Activated CD8-positive, alpha-beta memory T cell treated with anti-CD3 and anti-CD28 coated beads, Interleukin-2, amount 50 U/mL, for 24 hours (primary cell): ENCODE results near the gene ZBTB7B.

Experiments
- DNase-seq: peaks from one replicate; pipeline ENCODE4 v3.0.0-alpha.2; 2020; ENCODE audit errors: extremely low read depth

Gene ZBTB7B

DNA sequence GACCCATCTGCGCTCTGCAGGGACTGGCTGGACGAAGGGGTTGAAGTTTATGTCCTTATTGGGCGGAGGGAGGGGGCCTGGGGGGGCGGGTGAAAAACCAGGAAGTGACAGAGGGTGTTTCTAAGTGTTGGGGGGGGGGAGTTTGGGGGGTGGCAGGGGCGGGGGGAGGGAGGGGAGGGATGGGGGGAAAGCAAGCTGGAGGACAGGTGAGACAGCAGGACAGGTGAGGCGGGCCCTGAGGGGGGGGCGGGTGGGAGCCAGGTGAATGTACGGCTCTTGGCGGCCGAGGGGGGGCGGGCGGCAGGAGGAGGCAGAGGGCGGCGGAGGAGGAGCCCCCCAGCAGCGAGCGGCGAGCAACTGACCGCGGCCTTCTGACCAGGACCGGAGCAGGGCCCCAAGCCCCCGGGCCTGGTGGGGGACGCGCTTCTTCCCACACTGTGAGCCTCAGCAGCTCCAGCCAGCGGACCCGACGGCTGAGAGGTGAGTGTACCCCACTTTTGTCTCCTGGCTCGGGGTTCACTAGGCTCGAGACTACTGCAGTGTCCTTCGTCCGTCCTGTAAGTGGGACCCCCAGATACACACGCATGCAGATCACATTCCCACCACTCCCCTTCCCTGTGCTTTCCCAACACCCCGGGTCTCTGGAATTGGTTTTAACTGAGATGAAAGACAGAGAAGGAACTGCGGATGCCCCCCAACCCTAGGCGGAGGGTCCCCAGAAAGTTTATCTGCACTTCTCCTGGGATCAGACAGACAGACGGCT lies at the start of gene ZBTB7B:
TSS of gene ZBTB7B (plus strand) at position 339 of the 763 bp plus-strand sequence. CDS start 11,859 bp downstream, outside the sequence.
- no peak for DNase-seq

DNA sequence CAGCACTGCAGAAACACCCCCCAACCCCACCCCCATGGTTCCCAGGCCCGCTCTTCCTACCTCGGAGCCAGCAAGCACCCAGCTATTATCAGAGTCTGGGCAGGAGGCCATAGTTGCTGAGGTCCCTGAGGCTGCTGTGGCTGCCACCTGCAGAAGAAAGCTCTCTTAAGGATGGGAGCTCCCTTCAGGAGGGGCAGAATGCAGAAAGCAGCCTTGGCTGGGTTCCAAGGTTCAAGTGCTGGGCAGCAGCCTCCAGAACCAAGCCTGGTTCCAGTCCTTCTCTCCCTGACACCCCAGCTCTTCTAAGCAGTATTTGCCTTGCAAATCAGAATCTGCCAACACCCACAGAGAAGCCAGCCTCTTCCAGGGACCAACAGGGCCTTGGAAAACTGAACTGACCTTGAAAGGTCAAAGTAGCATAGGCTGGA lies 49.0 kb upstream of the ZBTB7B start:
- no peak for DNase-seq

DNA sequence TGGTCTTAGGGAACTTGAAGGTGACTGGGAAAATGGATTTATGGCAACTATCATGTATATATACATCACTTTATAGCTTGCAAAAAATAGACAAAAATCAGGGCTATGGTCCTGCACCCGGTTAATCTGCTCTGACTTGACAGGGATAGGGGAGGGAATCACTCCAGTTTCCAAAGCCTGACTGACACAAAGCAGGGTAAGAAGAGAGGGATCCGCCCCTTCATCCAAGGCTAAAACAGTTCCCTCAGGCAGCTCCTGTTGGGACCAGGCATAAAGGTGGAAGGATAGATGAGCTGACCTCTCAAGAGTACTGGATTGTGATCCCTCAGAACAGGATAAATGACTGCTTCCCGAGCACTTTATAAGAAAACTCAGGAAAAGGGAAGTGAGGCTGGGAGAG lies 48.1 kb upstream of the ZBTB7B start:
- no peak for DNase-seq

DNA sequence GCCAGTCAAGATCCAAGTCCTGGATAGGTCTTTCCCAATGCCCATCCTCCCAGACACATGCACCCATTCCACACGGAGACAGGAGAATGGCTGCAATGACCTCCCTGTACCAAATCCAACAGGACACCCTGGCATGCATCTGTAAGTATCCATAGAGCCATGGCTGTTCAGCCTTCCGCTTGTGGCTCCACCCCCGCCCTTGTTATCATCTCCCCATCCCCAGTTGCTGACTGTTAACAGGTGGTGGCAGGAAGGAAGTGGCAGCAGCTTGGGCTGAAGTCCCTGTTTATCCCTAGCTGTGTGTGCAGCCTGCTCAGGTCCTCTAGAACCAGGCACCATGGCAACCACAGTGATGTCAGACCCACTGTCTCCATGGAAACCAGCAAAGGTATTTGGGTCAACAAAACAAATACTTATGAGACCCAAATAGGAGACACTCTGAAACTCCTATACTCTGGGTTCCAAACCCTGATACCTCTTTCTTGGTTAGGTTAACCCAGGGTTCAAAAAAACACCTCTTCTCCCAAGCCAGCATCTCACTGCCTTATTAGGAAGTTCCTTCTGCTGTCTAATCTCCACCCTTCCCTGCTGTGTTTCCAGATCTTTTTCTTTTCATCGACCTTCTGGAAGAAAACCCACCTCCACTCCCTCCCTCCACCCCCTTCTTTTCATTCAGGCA lies 47.4 kb upstream of the ZBTB7B start:
- DNase-seq: peak; percentile 65

DNA sequence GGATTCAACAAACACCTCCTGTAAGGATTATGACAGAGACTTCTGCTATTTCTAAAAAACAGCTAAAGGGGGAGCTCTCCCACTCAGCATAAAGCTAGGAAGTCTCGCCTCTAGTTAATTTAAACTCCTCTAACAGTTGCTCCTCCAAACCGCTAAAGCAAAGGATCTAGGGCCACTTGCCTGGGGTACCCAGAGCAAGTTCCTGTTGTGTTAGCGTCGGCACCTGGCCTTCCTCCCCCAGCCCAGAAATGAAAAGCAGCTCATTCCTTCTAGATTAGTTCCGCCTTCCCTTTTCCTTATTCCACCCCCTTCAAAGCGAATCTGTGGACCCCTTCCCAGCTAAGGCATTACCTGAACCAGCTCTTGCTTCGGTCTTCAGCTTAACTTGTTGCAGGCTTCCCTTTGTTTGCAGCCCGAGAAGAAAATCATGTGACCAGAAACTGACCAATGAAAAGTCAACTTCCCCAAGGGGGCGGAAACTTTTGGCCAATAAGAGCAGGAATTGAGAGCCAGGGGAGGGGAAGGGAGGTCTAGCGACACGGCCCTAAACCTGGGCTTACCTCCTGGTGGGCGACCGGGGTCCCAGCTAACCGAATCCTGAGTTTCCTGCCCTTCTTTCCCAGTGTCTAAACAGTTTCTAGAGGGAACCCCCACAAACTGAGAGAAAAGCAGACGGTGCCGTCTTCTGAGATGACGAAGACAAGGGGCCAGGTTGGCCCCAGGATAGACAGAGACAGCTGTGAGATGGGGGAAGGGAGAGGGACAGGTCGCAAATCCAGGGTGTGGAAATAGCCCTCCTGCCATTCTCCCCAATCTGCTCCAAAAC lies 46.7 kb upstream of the ZBTB7B start, which contains the start of gene PBXIP1:
TSS of gene PBXIP1 (minus strand) at position 382 of the 826 bp plus-strand sequence. CDS start 2,378 bp downstream, outside the sequence.
- peak; percentile 64 for DNase-seq

DNA sequence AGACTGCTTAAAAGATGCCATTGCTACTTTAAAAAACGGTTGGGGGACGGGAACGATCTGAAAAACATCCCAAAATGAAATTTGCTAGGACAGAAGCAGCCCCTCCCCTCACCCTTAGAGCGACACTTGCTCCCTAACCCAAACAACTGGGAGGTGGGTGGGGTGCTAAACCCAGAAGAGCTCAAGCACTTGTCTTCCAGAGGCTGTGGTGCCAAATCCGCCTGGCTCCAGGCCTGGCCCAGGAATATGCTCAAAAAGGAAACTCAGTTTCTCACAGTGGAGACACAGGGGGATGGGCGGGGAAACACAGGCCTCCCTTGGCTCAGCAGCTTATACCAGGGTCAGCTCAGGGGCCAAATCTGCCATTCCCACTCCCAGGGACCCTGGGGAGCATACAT lies 46.1 kb upstream of the ZBTB7B start:
- no peak for DNase-seq

DNA sequence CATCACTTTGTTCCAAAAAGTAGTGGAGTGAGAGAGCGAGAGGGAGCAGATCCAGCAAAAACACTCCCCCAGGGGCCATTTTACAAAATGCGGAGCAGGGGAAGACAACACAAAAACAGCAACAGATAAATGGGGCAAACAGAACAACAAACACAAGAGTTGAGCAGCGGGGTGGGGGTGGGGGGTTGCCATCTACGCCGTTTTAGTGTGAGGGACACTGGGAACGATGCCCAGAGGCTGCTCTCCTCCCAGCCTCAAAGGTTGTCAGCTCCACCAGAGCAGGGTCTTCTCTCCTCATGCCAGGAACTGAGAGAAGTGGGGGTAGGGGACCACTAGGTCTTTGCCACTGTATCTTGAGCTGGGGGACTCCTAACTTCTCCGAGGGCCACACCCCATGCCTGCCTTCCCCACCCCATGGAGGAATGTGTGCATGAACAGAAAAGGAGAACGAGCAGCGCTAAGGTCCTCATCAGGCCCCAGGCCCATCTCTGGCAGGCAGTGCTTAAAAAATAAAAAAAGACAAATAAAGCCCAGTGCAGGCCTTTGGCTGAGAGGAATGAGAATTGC lies 45.4 kb upstream of the ZBTB7B start:
- no peak for DNase-seq

DNA sequence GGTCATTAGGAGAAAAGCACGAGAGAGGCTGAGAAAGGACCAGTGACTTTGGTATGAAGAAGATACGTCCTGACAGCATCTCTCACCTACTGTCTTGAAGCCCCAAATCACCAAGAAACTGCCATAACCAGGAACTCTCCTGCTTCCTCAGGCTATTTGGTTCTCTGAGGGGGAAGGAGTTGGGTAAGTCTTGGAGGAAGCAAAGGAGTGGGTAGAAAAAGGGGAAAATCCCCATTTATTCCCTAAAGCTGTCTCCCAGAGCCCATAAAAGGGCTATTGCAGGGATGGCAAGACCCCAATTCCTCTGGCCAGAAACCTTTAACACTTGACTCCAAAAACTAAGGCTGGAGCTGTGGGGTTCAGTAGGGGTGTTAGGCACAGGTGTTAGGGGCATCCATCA lies 44.6 kb upstream of the ZBTB7B start:
- DNase-seq: no peak

DNA sequence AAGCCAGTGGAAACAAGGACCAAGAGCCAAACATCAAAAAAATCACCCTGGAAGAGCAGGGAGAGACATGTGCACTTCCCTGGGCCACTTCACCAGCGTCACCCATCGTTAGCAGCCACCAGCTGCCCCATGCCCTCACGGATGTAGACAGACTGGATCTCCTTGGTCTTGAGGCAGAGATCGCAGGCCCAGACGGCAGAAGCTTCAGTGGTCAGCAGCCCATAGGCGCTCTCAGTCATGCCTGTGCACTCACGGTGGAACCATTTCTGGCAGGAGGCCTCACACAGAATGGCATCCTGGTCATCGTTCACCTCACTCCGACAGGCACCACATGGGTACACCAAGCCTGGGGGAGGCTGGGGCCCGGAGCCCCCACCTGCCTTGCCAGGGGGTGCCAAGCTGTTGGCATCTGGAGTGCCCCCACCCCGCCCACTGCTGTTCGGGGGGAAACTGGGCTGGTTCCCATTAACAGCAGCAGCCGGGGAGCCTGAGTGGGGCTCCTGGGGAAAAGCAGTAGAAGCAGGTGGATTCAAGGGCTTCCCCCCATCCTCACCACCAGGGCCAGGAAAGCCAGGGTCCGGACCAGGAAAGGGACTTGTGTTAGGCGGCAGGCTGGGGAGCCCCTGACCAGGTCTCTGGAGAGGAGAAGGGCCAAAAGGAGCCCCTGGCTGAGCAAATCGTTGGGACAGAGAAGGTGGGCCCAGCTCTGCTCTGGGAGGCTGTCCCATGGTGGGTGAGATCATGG lies 43.7 kb upstream of the ZBTB7B start:
- no peak for DNase-seq

DNA sequence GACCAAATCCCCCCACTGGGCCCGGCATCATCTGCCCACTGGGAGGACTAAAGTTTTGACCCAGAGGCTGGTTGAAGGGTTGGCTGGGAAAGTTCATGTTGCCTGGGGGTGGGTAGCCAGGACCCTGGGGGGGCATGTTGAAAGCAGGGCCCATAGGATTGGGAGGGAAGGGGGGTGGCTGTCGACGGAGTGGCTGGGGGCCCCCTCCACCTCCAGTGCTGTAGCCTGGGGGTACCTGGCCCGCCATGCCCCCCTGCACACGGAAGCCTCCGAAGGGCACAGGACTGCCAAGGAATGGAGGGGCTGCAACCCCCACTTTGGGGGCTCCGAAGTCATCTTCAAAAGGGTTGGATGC lies 43.2 kb upstream of the ZBTB7B start:
- DNase-seq: no peak

DNA sequence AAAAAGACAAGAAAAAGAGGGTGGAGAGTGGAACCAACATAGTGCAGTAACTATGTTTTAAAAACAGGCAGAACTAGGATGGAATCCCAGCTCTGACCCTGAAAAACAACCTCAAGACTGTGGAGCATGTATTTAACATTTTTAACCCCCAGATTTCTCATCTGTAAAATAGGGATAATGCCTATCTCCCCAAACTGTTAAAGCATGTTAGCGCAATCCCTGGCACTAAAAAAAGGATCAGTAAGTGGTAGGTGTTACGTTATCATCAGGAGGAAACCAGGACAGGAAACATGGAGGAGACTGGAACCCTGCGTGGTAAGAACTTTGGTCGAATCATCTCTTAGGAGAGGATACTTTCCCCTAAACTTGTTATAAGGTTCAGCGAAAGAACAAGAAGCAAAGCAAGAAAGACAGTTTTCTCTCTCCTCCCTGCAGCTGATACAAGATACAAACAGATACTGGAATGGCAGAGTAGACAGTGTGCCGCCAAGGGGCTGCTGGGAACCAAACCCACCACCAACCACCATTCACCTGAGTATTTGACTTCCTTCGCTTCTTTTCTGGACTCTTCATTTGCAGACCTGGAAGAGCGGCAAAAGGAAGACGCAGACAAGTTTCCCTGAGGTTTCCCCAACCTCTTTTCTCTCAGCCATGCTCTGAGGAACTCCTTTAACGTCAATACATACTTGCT lies 42.0 kb upstream of the ZBTB7B start:
- DNase-seq: no peak

DNA sequence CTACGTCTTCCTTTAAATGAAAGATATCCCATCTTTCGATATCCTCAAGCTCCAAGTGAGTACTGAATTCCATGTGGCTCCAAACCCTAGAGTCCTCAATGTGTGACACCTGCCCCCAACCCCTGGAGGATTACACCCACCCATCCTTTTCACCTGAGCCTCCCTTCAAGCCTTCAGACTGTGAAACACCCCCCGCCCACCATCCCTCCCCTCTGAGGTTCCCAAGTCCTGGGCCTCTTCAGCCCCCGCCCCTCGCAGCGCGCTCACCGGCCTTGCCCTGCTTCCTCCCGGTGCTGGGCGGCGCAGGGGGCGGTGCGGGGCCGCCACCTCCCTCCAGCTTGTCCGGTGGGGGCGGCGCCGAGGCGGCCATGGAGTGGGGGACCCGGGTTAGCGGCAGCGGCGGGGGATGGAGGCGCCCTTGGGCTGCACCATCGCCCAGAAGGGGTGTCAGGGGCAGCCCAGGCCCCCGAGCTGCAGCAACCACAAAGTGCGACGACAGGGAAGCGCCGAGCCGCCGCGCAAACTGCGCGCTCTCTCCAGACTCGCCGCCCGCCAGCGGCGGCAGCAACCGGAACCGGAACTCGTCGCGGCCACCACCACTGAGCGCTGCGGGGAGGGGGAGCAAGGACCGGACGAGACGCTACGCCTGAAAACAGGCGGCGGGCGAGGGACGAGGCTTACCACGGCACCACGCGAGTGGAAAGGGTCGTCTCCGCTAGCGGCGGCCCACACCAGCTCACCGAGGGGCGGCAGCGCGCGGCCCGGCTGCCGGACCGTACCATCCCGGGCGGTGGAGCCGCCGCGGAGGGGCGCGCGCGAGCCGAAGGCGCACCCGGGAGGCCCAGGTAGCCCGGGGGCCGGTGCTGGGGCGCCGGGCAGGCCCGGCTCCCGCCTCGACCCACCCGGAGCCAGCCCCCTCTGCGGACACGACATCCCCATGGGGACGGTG lies 41.1 kb upstream of the ZBTB7B start, which contains the start of gene PYGO2:
TSS of gene PYGO2 (minus strand) at position 576 of the 949 bp plus-strand sequence. CDS start at position 370, 206 bp downstream.
- peak; percentile 58 for DNase-seq

DNA sequence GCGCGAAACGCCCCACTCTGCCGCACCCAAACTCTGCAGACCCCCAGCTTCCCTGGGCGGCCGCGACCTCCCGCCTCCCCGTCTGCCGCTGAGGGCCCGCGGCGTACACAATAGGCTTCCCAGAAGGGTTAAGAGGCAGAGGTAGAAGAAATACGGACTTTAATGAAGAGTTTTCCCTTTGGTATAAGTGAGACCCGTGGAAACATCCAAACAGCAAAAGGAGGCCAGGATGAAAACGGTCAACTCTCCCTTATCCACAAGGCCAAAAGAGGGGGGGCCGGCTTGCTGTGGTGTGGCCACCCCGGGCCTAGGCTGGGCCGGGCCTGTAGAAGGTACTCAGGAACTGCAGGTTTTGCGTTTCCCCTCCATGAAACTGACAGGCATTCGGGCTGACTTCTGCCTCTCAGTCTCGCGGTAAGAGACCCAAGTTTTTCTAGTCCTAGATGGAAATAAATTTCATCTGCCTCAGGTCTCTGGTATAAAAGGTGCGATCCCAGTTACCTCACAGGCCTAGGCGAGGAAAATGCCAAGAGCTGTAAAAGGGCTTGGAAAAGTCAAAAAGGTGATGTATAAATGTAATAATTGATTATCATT lies 40.3 kb upstream of the ZBTB7B start:
- DNase-seq: no peak

DNA sequence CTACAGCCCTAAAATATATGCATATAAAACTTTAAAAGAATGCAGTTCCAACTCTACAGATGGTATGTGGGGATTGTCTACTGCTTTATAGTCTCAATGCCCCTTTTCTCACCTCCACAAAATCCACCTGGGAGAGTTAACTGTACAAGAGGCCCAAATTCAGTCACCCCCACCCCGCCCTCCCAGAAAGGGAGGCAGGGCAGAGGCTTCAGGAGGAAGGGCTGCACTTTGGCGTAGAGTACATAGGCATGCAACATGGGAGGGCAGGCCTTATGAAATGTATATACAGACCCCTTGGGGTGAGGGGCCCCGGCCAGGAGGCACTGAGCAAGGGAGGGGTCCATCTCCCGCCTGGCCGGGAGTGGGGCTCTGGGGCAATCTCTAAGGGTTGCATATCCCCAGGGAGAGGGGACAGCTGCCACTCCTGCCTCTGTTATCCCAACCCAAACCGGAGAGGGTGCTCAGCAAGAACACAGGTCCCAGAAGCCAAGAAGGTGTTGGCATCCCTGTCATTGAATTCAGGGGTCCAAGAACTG lies 39.7 kb upstream of the ZBTB7B start:
- no peak for DNase-seq

DNA sequence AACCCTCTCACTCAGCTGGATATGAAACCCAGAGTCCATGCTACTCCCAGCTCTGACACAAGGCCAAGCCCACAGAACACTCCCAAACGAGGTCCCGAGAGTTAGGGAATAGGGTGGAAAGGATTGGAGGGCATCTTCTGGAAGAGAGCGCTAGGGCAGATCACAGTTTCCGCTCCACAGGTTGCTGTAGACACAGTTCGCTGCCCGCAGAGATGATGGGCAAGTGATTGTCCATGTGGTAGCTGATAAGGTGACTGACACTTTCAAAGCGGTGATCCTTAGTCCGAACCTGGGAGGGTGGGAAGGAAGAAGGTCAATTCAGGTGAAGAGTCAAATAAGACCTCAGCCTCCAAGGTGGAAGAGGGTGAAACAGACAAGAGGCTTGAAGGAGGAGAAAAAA lies 39.0 kb upstream of the ZBTB7B start:
- DNase-seq: no peak

DNA sequence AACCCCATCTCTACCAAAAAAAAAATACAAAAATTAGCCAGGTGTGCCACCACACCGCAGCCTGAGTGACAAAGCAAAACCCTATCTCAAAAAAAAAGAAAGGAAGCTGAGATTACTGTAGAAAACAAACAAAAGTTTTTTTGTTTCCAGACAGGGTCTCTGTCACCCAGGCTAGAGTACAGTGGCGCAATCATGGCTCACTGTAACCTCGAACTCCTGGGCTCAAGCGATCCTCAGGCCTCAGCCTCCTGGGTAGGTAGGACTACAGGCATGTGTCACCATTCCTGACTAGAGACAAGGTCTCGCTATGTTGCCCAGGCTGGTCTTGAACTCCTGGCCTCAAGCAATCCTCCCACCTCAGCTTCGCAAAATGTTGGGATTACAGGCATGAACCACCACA lies 38.2 kb upstream of the ZBTB7B start:
- no peak for DNase-seq

DNA sequence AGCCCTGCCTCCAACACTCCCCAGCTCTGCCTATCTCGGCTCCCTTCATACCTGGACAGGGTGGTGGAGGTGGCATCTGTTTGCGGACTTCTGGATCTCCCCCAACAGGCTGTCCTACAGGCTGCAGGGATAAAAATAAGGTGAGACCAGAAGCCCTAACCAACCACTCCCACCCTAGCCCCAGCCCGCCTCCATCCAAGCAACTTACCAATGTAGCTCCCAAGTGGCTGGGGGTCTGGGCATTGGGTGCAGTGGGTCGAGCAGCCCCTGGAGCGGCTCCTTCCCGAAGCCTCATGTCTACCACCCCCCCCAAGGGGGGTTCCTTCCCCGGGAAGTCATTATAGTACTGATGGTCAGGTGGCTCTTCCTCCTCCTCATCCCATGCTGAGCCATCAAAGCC lies 36.5 kb upstream of the ZBTB7B start:
- DNase-seq: no peak

DNA sequence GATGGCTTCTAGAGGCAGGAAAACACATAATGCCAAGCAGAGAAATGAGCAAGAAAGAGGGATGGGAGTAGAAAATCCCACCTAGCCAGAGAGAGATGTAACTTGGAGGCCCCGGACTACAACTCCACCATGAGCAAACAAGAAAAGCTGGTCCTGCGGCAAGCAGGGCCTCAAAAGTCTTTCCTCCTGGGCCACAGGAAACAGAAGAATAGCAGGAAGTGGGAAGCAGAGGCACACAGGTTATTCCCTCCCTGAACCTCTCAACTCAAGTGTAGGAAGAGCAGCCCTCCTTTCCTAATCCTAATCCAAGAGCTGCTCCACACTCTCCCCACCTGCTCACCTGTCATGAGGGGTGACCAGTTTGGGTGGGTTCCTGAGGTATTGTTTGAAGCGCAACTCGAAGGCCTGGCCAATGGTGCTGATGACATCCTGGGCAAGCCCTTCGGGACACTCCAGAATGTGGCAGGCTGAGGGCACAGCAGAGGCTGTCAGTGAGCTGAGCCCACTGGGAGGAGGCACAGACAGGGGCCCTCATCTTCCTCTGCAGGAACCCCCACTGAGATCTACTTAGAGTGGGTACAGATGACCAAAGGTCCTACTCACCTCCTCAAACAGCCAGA lies 35.2 kb upstream of the ZBTB7B start:
- DNase-seq: no peak
